WTC11 (cell line): Measurements from ENCODE around the gene SOX6. TPM values are rescaled to one million over a fixed set of nuclear protein-coding genes. Genes with fewer than 3 reads are reported as not detected.

Experiments
- ATAC-seq: fragments of 200-7000 bp; cut with Tn5 transposase; 2 replicates; pipeline ENCODE4 v1.10.0; 2021; ENCODE audit warnings: mild to moderate bottlenecking, moderate library complexity
- CTCF ChIA-PET: fragments of 300-600 bp; sonication (Branson Sonifier 250); formaldehyde crosslinking; loops from one replicate; lab custom pipeline; 2021; ENCODE audit warnings: antibody characterized with exemption; lab: Charles Lee
- POLR2A ChIA-PET: fragments of 350-600 bp; sonication (Branson Sonifier 250); formaldehyde crosslinking; loops from one replicate; lab custom pipeline; 2021; ENCODE audit warnings: antibody characterized with exemption; lab: Charles Lee
- DNase-seq: peaks from one replicate; pipeline ENCODE4 v3.0.0; 2021; ENCODE audit warnings: low spot score
- H3K27ac Mint-ChIP-seq: 2 replicates; pipeline ENCODE4 v1.8.0; 2021; ENCODE audit warnings: mixed read lengths
- H3K27me3 Mint-ChIP-seq: 2 replicates; pipeline ENCODE4 v1.8.0; 2021; ENCODE audit warnings: low read depth, mild to moderate bottlenecking, moderate library complexity, mixed read lengths
- H3K36me3 Mint-ChIP-seq: 2 replicates; pipeline ENCODE4 v1.8.0; 2021; ENCODE audit warnings: mixed read lengths
- H3K4me1 Mint-ChIP-seq: 2 replicates; pipeline ENCODE4 v1.8.0; 2022; ENCODE audit warnings: mixed read lengths
- H3K4me3 Mint-ChIP-seq: 2 replicates; pipeline ENCODE4 v1.8.0; 2021; ENCODE audit warnings: mild to moderate bottlenecking, moderate library complexity, mixed read lengths
- H3K9me3 Mint-ChIP-seq: 2 replicates; pipeline ENCODE4 v1.8.0; 2021; ENCODE audit warnings: mixed read lengths
- AFF4 ChIP-seq: sonication (generic); formaldehyde crosslinking; IDR thresholded peaks from 2 replicates; pipeline ENCODE4 v1.8.1; 2023; ENCODE audit warnings: mild to moderate bottlenecking, missing genetic modification reagents, borderline replicate concordance
- CBFB ChIP-seq: sonication (generic); formaldehyde crosslinking; IDR thresholded peaks from 2 replicates; pipeline ENCODE4 v1.8.1; 2022; ENCODE audit warnings: mild to moderate bottlenecking, low read depth, missing genetic modification reagents
- ELF4 ChIP-seq: sonication (generic); formaldehyde crosslinking; IDR thresholded peaks from 2 replicates; pipeline ENCODE4 v1.8.1; 2022; ENCODE audit warnings: low read depth, mild to moderate bottlenecking, moderate library complexity, missing genetic modification reagents
- ETV6 ChIP-seq: sonication (generic); formaldehyde crosslinking; IDR thresholded peaks from 2 replicates; pipeline ENCODE4 v1.8.1; 2022; ENCODE audit warnings: mild to moderate bottlenecking, missing genetic modification reagents
- FOXJ3 ChIP-seq: sonication (generic); formaldehyde crosslinking; IDR thresholded peaks from 2 replicates; pipeline ENCODE4 v1.9.0; 2021; ENCODE audit warnings: missing genetic modification reagents, mild to moderate bottlenecking, borderline replicate concordance
- GTF2I ChIP-seq: fragments of 250-450 bp; sonication (Bioruptor Pico); conservative IDR thresholded peaks from 2 replicates; pipeline ENCODE4 v1.4.0; 2021; ENCODE audit warnings: mild to moderate bottlenecking
- HMGA2 ChIP-seq: fragments of 250-450 bp; sonication (Bioruptor Pico); IDR thresholded peaks from 2 replicates; pipeline ENCODE4 v1.4.0; 2021; ENCODE audit warnings: mild to moderate bottlenecking, moderate library complexity
- JAZF1 ChIP-seq: fragments of 250-450 bp; sonication (Bioruptor Pico); IDR thresholded peaks from 2 replicates; pipeline ENCODE4 v1.9.0; 2021; ENCODE audit warnings: moderate library complexity, mild to moderate bottlenecking, inconsistent platforms
- MXD4 ChIP-seq: fragments of 250-450 bp; sonication (Bioruptor Pico); IDR thresholded peaks from 2 replicates; pipeline ENCODE4 v1.8.0; 2021; ENCODE audit warnings: mild to moderate bottlenecking, moderate library complexity, borderline replicate concordance
- PRRX2 ChIP-seq: fragments of 250-450 bp; sonication (Bioruptor Pico); IDR thresholded peaks from 2 replicates; pipeline ENCODE4 v1.8.0; 2021; ENCODE audit warnings: mild to moderate bottlenecking
- RELA ChIP-seq: sonication (generic); formaldehyde crosslinking; IDR thresholded peaks from 2 replicates; pipeline ENCODE4 v1.8.1; 2022; ENCODE audit warnings: missing genetic modification reagents, mild to moderate bottlenecking, borderline replicate concordance
- SP1 ChIP-seq: sonication (generic); formaldehyde crosslinking; conservative IDR thresholded peaks from 2 replicates; pipeline ENCODE4 v1.8.1; 2022; ENCODE audit warnings: missing genetic modification reagents
- TEAD1 ChIP-seq: sonication (generic); formaldehyde crosslinking; IDR thresholded peaks from 2 replicates; pipeline ENCODE4 v1.8.0; 2022; ENCODE audit warnings: mild to moderate bottlenecking, missing genetic modification reagents
- TEAD4 ChIP-seq: sonication (generic); formaldehyde crosslinking; IDR thresholded peaks from 2 replicates; pipeline ENCODE4 v1.8.0; 2022; ENCODE audit warnings: mild to moderate bottlenecking, missing genetic modification reagents
- ZNF138 ChIP-seq: sonication (generic); formaldehyde crosslinking; conservative IDR thresholded peaks from 2 replicates; pipeline ENCODE4 v1.8.1; 2022; ENCODE audit warnings: mild to moderate bottlenecking, moderate library complexity, missing genetic modification reagents
- ZNF232 ChIP-seq: sonication (generic); formaldehyde crosslinking; IDR thresholded peaks from 2 replicates; pipeline ENCODE4 v1.8.0; 2022; ENCODE audit warnings: mild to moderate bottlenecking, missing genetic modification reagents
- ZNF317 ChIP-seq: sonication (generic); formaldehyde crosslinking; IDR thresholded peaks from 2 replicates; pipeline ENCODE4 v1.8.1; 2023; ENCODE audit warnings: low read depth, mild to moderate bottlenecking, moderate library complexity, missing genetic modification reagents, borderline replicate concordance
- ZNF396 ChIP-seq: fragments of 250-450 bp; sonication (Bioruptor Pico); IDR thresholded peaks from 2 replicates; pipeline ENCODE4 v1.8.0; 2021; ENCODE audit warnings: mild to moderate bottlenecking, moderate library complexity, borderline replicate concordance
- total RNA-seq: library from RNA; stranded (reverse); gene quantifications from 3 replicates; pipeline ENCODE4 v1.2.3, GENCODE V29; 2021
- TF ChIP-seq, protein P1 (sequence below): fragments of 250-450 bp; sonication (Bioruptor Pico); IDR thresholded peaks from 2 replicates; pipeline ENCODE4 v1.8.0; 2021; ENCODE audit warnings: mild to moderate bottlenecking
- TF ChIP-seq, protein P2 (sequence below): fragments of 250-450 bp; sonication (Bioruptor Pico); conservative IDR thresholded peaks from 2 replicates; pipeline ENCODE4 v1.9.0; 2021; ENCODE audit warnings: mild to moderate bottlenecking
- TF ChIP-seq, protein P3 (sequence below): sonication (generic); formaldehyde crosslinking; IDR thresholded peaks from 2 replicates; pipeline ENCODE4 v1.8.1; 2022; ENCODE audit warnings: missing genetic modification reagents, borderline replicate concordance

SOX6 gene
- total RNA-seq, 1 experiment from 2014 or later: 0.13 TPM

DNA sequence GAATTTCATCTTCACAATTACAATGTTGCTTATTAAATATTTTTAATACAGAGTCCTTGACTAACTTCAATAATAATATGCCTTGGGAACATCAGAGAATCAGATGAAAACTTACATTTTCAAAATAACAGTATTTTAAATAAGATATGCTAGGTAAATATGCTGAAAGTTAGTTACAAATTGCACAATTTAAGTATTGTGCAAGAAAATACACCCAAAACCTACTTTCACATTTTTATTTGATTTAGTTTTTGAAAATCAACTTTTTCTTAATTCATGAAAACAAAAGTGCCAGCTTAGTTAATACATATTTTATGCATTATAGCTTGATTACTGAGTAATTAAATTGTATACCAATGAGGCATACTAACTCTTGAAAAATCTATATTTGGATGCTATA is 76.8 kb downstream of the SOX6 start:
- no peak for ATAC-seq
- CTCF ChIA-PET: no interaction called here
- TF ChIP-seq RELA (CRISPR knock-in tag) (no peak), ZNF232 (CRISPR knock-in tag) (no peak), ZNF396 (CRISPR knock-in tag) (no peak), CBFB (CRISPR knock-in tag) (no peak)
- TF ChIP-seq, protein P1, sequence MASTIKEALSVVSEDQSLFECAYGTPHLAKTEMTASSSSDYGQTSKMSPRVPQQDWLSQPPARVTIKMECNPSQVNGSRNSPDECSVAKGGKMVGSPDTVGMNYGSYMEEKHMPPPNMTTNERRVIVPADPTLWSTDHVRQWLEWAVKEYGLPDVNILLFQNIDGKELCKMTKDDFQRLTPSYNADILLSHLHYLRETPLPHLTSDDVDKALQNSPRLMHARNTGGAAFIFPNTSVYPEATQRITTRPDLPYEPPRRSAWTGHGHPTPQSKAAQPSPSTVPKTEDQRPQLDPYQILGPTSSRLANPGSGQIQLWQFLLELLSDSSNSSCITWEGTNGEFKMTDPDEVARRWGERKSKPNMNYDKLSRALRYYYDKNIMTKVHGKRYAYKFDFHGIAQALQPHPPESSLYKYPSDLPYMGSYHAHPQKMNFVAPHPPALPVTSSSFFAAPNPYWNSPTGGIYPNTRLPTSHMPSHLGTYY (CRISPR knock-in tag): no peak
- TF ChIP-seq, all 79 proteins: peak for 0

GRCh38 chr11:16278979-16279378 is 77.4 kb downstream of the SOX6 start:
- no peaks in the 10 kb centered on the region for H3K9me3 Mint-ChIP-seq
- no peak overlapping the region for H3K4me3 Mint-ChIP-seq
- ATAC-seq (no peak), DNase-seq (no peak)
- no peaks in the 10 kb centered on the region for H3K27me3 Mint-ChIP-seq
- H3K27ac Mint-ChIP-seq: no peak overlapping the region
- POLR2A ChIA-PET: no interaction called here
- H3K4me1 Mint-ChIP-seq: peaks cover 11% of the 10 kb centered on the region
- TF ChIP-seq TEAD4 (no peak), PRRX2 (CRISPR knock-in tag) (no peak), MXD4 (CRISPR knock-in tag) (no peak), SP1 (CRISPR knock-in tag) (no peak), HMGA2 (no peak), GTF2I (CRISPR knock-in tag) (no peak), FOXJ3 (CRISPR knock-in tag) (no peak), ETV6 (CRISPR knock-in tag) (no peak), AFF4 (no peak), ELF4 (no peak), ZNF317 (CRISPR knock-in tag) (no peak), JAZF1 (no peak), TEAD1 (no peak), ZNF138 (CRISPR knock-in tag) (no peak)
- TF ChIP-seq, protein P2, sequence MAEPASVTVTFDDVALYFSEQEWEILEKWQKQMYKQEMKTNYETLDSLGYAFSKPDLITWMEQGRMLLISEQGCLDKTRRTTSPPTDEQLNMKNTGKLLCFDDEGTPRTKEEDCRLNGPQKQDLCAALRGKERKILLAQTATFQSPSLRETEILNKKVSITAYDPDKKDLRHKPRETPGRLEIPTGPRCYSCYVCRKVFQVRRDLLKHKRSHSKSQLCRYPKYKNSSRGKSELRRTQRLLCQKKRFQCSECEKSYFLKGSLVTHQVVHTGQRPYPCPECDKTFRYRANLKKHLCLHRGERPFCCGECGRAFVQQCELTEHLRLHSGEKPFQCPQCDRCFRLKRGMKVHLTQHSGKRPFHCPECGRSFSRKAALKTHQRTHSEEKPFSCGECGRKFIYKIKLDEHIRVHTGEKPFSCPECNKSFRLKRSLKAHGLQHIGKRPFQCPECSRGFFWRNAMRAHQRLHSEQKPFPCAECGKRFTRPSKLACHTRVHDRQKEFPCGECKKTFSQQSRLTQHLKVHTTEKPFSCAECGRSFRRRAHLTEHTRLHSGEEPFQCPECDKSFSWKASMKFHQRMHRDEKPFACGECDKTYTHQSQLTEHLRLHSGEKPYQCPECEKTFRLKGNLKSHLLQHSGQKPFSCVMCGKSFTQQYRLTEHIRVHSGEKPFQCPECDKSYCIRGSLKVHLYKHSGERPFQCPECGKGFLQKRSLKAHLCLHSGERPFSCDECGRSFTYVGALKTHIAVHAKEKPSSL (CRISPR knock-in tag): no peak
- TF ChIP-seq, protein P3, sequence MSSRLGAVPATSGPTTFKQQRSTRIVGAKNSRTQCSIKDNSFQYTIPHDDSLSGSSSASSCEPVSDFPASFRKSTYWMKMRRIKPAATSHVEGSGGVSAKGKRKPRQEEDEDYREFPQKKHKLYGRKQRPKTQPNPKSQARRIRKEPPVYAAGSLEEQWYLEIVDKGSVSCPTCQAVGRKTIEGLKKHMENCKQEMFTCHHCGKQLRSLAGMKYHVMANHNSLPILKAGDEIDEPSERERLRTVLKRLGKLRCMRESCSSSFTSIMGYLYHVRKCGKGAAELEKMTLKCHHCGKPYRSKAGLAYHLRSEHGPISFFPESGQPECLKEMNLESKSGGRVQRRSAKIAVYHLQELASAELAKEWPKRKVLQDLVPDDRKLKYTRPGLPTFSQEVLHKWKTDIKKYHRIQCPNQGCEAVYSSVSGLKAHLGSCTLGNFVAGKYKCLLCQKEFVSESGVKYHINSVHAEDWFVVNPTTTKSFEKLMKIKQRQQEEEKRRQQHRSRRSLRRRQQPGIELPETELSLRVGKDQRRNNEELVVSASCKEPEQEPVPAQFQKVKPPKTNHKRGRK (CRISPR knock-in tag): no peak
- TF ChIP-seq, protein P1 (CRISPR knock-in tag): no peak
- TF ChIP-seq, all 79 proteins: peak for 0
- CTCF ChIA-PET: no interaction called here
- H3K36me3 Mint-ChIP-seq: no peaks in the 10 kb centered on the region

More for the DNA sequence above, 76.8 kb downstream of the SOX6 start:
- peaks cover 11% of the 10 kb centered on the region for H3K4me1 Mint-ChIP-seq
- no peaks in the 10 kb centered on the region for H3K9me3 Mint-ChIP-seq
- H3K27me3 Mint-ChIP-seq: no peaks in the 10 kb centered on the region
- no peak overlapping the region for H3K4me3 Mint-ChIP-seq
- no peak for DNase-seq
- H3K36me3 Mint-ChIP-seq: no peaks in the 10 kb centered on the region
- H3K27ac Mint-ChIP-seq: no peak overlapping the region
- POLR2A ChIA-PET: no interaction called here
